Choroid plexus epithelial cell (primary cell): ENCODE data around the gene LILRB3.
"Not testable (repeated sequence)": the region's sequence is repeated elsewhere in the genome, so short reads cannot be mapped to it uniquely, and the experiment has no call there.

Source experiments
- DNase-seq: peaks from one replicate; pipeline ENCODE4 v3.0.0-alpha.2; 2010; ENCODE audit warnings: low read depth
- H3K4me3 ChIP-seq: 2 replicates; pipeline ENCODE4 v1.5.1; 2011; ENCODE audit warnings: low read depth, mild to moderate bottlenecking, control low read depth, low read length, moderate library complexity
- TF ChIP-seq, protein P1 (sequence below): conservative IDR thresholded peaks from 2 replicates; pipeline ENCODE4 v1.5.1; 2011; ENCODE audit warnings: low read depth, mild to moderate bottlenecking, control low read depth, inconsistent platforms, low read length, moderate library complexity

LILRB3 gene

DNA sequence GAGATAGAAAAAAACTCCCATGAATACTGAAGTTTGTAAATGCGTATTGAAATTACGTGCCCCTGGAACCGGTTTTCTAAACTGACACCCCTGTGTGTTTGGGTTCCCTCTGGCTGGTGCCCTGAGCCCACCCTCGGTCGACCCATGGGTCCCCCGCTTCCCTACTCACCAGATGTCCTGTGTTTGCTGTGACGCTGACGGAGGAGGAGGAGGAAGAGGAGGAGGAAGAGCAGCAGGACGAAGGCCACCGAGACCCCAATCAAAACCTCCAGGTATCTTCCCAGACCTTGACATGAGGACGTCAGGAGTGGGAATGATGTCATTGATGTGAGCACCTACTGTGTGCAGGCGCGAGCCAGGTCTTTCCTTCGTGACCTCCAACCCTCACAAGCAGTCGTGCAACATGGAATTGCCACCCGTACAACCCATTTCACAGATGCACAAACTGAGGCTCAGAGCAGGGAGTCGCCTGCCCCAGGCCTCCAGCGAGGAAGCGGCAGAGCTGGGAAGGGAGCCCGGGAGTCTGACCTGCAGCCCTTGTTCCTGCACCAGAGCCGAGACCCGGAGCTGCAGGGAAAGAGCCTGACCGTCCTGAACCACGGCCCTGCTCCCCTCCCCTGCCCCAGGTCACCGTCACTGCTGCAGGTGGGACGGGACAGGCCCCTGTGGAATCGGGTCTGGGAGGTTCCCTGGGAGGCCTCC lies 3.7 kb downstream of the LILRB3 start:
- DNase-seq = no peak
- TF ChIP-seq, protein P1, sequence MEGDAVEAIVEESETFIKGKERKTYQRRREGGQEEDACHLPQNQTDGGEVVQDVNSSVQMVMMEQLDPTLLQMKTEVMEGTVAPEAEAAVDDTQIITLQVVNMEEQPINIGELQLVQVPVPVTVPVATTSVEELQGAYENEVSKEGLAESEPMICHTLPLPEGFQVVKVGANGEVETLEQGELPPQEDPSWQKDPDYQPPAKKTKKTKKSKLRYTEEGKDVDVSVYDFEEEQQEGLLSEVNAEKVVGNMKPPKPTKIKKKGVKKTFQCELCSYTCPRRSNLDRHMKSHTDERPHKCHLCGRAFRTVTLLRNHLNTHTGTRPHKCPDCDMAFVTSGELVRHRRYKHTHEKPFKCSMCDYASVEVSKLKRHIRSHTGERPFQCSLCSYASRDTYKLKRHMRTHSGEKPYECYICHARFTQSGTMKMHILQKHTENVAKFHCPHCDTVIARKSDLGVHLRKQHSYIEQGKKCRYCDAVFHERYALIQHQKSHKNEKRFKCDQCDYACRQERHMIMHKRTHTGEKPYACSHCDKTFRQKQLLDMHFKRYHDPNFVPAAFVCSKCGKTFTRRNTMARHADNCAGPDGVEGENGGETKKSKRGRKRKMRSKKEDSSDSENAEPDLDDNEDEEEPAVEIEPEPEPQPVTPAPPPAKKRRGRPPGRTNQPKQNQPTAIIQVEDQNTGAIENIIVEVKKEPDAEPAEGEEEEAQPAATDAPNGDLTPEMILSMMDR = no peak
- no peak overlapping the region for H3K4me3 ChIP-seq

DNA sequence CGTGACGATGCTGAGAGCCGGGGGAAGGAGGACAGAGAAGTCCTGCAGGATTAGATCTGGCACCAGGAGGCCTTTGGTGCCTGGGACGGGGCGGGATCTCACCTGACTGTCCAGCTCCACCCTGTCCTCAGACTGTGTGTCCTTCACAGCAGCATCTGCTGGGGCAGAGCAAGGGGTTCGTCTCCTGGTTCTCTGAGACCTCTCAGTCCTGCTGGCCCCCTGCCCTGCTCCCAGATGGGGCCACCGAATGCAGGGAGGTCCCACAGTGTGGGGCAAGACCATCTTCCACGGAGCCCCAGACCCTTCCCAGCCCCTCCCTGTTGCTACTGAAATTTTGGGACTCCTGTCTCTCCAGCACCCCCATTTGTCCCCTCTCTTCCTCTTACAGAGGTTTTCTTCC lies 4.5 kb downstream of the LILRB3 start:
- H3K4me3 ChIP-seq = no peak overlapping the region
- TF ChIP-seq, protein P1 = no peak
- no peak for DNase-seq

DNA sequence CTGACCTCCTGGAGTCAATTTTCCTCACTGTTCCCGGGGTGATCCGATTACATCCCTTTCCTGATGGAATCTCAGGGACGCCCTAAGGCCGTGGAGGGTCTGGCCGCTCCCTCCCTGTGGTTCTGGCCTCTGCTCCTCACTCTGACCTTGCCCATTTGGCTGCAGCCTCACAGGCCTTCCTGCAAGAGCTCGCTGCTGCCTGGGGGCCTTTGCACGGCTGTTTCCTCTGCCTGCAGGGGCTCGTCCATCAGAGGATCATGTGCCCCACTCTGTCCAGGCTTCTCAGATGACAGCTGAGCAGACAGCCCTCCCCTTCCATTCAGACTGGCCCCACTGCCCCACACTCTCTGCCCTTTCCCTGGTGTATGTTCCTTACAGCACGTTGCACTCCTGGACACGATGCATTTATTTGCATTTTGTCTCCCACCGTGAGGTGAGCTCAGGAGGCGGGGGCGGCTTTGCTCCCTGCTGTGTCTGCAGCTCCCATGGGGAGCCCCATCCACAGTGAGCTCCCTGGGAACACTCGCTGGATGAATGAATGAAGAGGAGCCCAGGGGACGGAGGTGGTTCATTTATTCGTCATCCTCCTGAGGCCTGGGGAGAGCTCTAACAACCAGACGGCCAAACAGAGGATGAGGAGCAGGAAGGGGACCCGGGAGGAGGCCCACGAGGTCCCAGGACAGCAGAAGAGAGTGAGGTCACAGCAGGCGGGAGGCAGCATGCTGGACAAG lies 5.1 kb downstream of the LILRB3 start:
- DNase-seq = peak; percentile 37
- not testable (repeated sequence) for H3K4me3 ChIP-seq

DNA sequence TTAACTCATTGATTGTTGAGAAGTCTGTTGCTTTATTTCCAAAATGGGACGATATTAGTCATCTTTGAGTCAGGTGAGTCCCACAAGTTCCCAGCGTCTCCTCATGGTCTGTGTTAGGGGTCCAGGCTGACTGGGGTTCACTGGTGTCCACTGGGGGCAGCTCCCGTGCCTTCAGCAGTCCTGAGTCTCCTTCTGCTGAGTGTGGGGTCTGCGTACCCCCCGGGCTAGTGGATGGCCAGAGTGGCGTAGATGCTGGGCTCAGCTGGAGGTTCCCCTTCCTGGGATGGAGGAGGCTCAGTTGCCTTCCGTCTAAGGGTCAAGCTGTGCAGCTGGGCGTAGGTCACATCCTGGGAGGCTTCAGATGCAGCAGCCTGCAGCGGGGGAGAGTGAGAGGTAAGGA lies 5.9 kb downstream of the LILRB3 start:
- no peak for DNase-seq
- no peak overlapping the region for H3K4me3 ChIP-seq
- TF ChIP-seq, protein P1 = no peak

DNA sequence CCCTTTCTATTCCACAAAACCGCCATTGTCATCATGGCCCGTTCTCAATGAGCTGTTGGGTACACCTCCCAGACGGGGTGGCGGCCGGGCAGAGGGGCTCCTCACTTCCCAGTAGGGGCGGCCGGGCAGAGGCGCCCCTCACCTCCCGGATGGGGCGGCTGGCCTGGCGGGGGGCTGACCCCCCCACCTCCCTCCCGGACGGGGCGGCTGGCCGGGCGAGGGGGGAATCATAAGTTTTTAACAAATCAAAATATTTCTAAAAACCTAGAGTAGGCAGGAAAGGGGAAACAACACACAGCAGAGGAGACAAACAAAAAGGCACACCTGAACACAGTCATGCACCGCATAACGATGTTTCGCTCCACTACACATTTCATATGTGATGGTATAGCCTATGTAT lies 8.1 kb downstream of the LILRB3 start:
- not testable (repeated sequence) for H3K4me3 ChIP-seq, DNase-seq

DNA sequence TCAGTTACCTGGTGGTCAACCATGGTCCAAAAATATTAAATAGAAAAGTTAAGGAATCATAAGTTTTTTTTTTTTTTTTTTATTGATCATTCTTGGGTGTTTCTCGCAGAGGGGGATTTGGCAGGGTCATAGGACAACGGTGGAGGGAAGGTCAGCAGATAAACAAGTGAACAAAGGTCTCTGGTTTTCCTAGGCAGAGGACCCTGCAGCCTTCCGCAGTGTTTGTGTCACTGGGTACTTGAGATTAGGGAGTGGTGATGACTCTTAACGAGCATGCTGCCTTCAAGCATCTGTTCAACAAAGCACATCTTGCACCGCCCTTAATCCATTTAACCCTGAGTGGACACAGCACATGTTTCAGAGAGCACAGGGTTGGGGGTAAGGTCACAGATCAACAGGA lies 8.6 kb downstream of the LILRB3 start:
- not testable (repeated sequence) for DNase-seq, H3K4me3 ChIP-seq

DNA sequence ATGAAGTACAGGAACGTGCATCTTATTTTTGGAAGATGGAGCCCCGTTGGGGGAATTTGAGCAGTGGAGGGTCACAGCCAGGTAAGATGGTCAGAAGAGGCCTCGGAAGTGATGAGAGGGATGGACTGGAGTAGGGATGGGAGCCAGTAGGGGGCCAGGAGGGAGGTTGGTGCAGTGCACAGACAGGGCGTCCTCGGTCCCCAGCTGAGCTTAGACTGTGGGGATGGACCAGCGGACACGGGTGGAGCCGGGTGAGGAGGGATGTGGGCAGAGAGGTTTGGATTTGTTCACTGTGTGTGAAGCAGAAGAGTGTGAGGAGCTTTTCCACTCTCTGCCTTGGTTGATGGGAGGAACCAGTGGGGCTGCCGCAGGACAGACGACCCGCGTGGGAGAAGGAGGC lies 11.6 kb downstream of the LILRB3 start:
- TF ChIP-seq, protein P1 = no peak
- H3K4me3 ChIP-seq = no peak overlapping the region
- no peak for DNase-seq

DNA sequence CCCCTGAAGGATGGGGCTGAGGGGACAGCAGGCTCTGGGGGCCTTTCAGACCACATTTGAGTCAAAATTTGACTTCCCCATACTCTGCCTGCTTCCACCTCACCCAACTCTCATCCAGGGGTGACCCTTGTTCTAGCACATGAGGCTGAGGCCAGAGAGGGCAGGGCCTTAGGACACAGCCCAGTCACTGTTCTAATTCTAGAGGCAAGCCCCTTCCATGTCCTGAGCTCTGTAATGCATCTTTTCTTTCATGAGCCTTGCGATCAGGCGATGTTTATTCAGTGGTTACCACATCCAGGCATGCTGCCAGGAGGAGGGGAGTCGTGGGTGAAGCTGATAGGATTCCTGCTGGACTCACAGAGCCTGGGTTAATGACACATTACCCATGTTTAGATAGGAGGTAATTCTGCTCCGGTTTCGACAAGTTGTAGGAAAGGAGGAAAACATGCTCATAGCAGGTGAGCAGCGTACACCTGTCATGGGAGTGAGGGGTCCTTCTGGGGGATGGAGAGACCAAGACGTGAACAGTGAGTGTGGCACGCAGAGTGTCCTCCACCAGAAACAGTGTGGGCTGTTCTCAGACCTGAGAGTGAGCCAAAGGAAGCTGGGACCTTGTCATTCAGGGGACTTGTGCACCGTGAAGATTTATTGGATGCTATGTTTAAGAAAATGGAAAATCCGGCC lies 12.9 kb downstream of the LILRB3 start:
- TF ChIP-seq, protein P1 = no peak
- peak overlapping the region; percentile 7 for H3K4me3 ChIP-seq
- peak; percentile 99 for DNase-seq
